Lower leg skin (tissue), 4 donors: Measurements from ENCODE around the gene CCDC88C. TPM values are rescaled to one million over a fixed set of nuclear protein-coding genes. Genes with fewer than 3 reads are reported as not detected.

Experiments
- DNase-seq, 2 donors: peaks; one replicate each; pipeline ENCODE4 v3.0.0-alpha.2; 2019; ENCODE audit warnings: low spot score in 2 of 2
- H3K4me3 ChIP-seq: fragments of 200-600 bp; sonication (generic); 2 replicates; pipeline ENCODE4 v1.5.1; 2017; ENCODE audit warnings: mild to moderate bottlenecking, low read depth; ENCODE audit not compliant: poor library complexity, severe bottlenecking
- CTCF ChIP-seq, 3 donors: fragments of 450-650 bp; IDR thresholded peaks; one replicate each; pipeline ENCODE4 v1.5.1; 2016; ENCODE audit warnings: antibody characterized with exemption in 3 of 3, mild to moderate bottlenecking in 3 of 3, moderate library complexity in 2 of 3
- POLR2A ChIP-seq, 2 donors: fragments of 450-650 bp; IDR thresholded peaks; one replicate each; pipeline ENCODE4 v1.6.1; 2016 to 2017; ENCODE audit warnings: antibody characterized with exemption in 2 of 2, mild to moderate bottlenecking in 1 of 2, moderate library complexity in 1 of 2
- WGBS, 2 donors: methylation state at CpG; one replicate each; pipeline ENCODE4 v1.1.5; 2018; 5-methylcytosine and 5-hydroxymethylcytosine counted together
- intact Hi-C: fragments of 100-400 bp; cut with DNase I; formaldehyde crosslinking; loops from one replicate; pipeline ENCODE4 v1.15.0; 2023; ENCODE audit warnings: low total_unique reads
- total RNA-seq, 4 donors: library from RNA; depleted of rRNA; stranded (reverse); fragments of >200 nt; gene quantifications; one replicate each; pipeline ENCODE4 v1.1.0, GENCODE V29; 2016

Gene CCDC88C
- total RNA-seq, 4 donors from 2014 or later: 8.5 to 21.8 (median 13.4) TPM

GRCh38 chr14:91356181-91356763 is 61.3 kb downstream of the CCDC88C start:
- WGBS, 2 donors: 88% methylated on average over 12 of the region's 12 CpGs
- no peak for DNase-seq
- no peak for TF ChIP-seq POLR2A (IDR thresholded peaks at IDR 0.05)
- no peak for TF ChIP-seq CTCF (IDR thresholded peaks at IDR 0.05)
- no peak overlapping the region for H3K4me3 ChIP-seq
- intact Hi-C loops: no loop called here

- 75 to 81% methylated on average over 27 of the region's 27 CpGs for WGBS, 2 donors
- intact Hi-C loops: no loop called here
- TF ChIP-seq CTCF (IDR thresholded peaks at IDR 0.05) (no peak), POLR2A (IDR thresholded peaks at IDR 0.05) (no peak)
- DNase-seq: no peak
- H3K4me3 ChIP-seq: no peak overlapping the region
Measured at GRCh38 chr14:91354979-91355685, 62.5 kb downstream of the CCDC88C start.

GRCh38 chr14:91354221-91354916 is 63.3 kb downstream of the CCDC88C start:
- DNase-seq: no peak
- intact Hi-C loops: no loop called here
- no peak overlapping the region for H3K4me3 ChIP-seq
- WGBS, 2 donors: 56 to 65% methylated on average over 14 of the region's 14 CpGs
- TF ChIP-seq CTCF (IDR thresholded peaks at IDR 0.05): no peak
- TF ChIP-seq POLR2A (IDR thresholded peaks at IDR 0.05): no peak

GRCh38 chr14:91352728-91353692 is 64.6 kb downstream of the CCDC88C start:
- DNase-seq: no peak
- intact Hi-C loops: no loop called here
- no peak for TF ChIP-seq CTCF (IDR thresholded peaks at IDR 0.05)
- TF ChIP-seq POLR2A (IDR thresholded peaks at IDR 0.05): no peak
- WGBS, 2 donors: 77 to 78% methylated on average over 17 of the region's 17 CpGs
- no peak overlapping the region for H3K4me3 ChIP-seq

- no peak overlapping the region for H3K4me3 ChIP-seq
- DNase-seq: no peak
Measured at GRCh38 chr14:91352053-91352452, 65.6 kb downstream of the CCDC88C start.

More at GRCh38 chr14:91352053-91352452, 65.6 kb downstream of the CCDC88C start:
- 55 to 67% methylated on average over 12 to 19 of the region's 19 CpGs for WGBS, 2 donors
- intact Hi-C loops: no loop called here
- TF ChIP-seq CTCF (IDR thresholded peaks at IDR 0.05): no peak
- no peak for TF ChIP-seq POLR2A (IDR thresholded peaks at IDR 0.05)
